GM21515 (cell line): Measurements from ENCODE around the gene TBC1D14.

ENCODE experiments used
- ATAC-seq: cut with Tn5 transposase; IDR thresholded peaks from one replicate; pipeline ENCODE4 v1.9.1; 2021; ENCODE audit not compliant: unreplicated experiment

Gene TBC1D14

DNA sequence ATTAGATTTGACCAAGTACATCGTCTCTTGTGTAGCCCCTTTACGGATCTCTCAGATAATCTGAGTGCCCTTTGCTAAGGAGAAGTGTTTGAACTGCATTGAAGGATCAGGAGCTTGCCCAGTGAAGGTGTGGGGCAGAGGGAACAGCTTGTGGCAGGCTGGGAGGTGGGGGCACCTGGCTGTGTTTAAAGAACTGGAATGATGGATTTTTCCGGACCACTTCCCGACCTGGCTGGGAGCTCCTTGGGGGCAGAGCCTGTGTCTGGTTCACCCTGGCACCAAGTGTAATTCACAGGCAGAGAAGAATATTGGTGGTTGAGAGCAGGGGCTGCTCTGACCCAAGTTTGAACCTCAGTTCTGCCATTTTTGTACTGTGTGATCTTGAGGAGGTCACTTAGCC, 18.5 kb downstream of the TBC1D14 start:
- ATAC-seq, result no peak

DNA sequence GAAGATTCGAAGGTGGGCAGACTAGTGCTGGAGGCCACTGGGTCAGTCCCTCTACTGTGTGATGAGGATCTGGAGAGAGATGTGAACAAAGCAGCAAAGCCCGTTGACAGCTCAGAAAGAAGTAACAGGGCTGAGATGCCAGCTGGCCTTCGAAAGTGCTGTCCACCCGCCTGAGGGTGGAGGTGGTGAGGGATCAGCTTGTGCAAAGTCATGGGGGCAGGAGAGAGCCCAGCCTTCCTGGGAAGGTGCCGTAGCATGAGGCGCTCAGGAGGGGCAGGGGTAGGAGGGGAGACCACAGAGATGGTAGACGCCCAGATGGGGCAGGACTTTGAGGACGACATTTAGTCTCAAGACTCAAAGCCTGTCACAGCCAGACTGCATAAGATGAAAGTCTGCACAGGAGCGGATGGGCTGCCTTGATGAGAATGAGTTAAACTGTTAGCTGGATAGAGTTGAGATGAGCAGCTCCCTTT, 19.7 kb downstream of the TBC1D14 start:
- ATAC-seq, result no peak

DNA sequence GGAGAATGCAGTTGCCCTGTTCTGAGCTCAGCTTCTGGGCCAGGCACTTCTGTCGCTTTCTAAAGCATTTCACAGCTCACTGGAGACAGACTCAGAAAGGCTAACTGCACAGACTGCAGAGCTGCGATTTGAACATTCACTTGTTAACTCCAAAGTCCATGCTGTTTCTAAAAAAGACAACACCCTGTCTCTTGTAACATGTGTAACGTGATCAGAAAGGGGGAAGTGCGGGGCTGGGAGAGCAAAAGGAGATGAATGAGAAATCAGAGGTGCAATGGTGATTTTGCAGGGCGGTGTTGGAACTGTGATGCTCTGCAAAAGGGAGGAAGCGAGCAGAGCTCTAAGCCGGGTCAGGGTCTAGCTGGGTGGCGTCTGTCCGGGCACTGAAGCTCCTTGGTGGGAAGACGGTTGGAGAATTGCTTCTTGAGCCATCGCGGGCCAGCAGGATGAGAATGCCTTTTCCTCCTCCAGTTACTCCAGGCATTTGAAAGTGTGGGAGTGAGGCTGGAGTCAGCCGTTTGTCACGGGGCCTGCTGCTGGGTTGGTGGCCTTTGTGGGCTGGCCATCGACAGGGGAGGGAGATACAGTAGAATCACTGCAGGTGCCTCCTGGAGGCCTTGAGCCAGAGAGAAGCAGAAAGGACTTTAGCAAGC, 20.3 kb downstream of the TBC1D14 start:
- ATAC-seq, result no peak

DNA sequence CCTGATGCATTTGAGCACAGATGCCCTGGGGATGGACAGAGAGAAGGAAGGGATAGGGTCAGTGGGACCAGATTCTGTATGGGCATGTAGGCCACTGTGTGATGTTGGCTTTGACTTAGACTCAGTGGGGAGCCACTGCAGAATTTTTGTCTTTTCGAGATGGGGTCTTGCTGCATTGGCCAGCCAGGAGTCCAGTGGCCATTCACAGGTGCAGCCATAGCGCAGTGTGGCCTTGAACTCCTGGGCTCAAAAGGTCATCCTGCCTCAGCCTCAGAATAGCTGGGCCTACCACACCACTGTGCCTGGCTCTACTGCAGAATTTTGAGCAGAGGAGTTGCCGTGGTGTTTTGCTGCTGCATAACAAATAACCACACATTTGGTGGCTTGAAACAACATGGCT, 22.8 kb downstream of the TBC1D14 start:
- ATAC-seq, result no peak

DNA sequence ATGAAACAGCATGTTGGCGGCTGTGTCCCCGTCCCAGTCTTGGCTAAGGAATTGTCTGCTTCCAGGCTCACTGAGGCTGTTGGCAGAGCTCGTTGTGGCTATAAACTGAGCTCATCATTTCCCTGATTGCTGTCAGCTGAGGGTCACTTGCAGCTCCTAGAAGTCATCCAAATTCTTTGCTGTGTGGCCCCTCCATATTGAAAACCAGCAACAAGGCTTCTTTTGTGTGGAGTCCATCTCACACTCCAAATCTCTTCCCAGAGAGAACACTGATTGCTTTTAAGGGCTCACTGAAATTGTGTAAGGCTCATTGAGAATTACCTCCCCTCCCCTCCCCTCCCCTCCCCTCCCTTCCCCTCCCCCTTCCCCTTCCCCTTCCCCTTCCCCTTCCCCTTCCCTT, 23.3 kb downstream of the TBC1D14 start:
- ATAC-seq, result no peak

DNA sequence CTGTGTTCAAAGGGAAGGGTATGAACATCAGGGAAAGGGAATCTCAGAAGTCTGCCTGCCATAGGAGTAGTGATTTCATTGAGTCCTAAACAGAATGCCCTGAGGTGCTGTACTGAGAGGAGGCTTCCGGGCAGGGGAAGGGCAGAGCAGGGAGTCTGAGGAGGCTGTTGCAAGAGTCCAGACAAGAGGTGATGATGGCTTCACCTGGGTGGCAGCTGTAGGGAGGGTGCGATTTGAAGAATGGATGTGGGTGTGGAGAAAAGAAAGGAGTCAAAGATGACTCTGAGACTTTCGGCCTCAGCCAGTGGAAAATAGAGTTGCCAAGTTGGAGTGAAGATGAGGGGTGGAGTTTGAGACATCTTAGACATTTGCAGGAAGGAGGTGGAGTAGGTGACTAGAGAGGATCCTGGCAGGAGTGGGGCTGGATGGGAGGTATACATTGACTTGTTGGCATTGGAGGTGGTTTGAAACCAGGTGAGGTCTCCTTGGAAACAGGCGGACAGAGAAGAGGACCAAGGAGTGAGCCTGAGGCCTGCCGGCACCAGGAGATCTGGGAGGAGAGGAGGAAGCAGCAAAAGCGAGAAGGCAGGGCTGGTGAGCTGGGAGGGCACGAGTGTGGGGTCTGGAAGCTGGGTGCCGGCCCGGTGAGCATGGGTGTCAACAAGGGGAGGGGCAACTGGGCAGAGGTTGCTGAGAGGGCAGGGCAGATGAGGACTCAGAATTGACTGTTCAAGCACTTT, 24.2 kb downstream of the TBC1D14 start:
- ATAC-seq, result no peak

DNA sequence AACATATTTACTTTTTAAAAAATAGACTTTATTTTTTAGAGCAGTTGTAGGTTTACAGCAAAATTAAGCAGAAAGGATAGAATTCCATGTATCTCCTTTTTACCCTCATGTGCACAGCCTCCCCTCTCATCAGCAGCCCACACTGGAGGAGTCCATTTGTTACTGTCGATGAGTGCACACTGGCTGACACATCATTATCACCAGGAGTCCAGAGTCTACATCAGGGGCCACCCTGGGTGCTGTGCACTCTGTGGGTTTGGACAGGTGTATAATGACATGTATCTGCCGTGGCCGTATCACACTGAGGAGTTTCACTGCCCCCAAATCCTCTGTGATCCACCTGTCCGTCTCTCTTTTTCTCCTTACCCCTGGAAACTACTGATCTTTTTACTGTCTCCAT, 26.3 kb downstream of the TBC1D14 start:
- no peak for ATAC-seq

DNA sequence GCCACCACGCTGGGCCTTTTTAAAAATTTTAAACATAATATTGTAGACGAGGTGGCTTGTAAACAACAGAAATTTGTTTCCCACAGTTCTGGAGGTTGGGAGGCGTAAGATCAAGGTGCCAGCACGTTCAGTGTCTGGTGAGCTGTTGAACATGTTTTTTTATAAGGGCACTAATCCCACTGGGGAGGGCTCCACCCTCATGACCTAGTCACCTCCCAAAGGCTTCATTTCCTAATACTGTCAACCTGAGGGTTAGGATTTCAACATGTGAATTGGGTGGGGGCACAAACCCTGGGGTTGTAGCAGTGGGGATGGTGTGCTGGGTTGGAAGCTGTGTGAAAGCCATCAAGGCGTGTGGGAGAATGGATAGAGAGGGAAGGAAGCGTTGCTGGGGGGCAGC, 27.6 kb downstream of the TBC1D14 start:
- no peak for ATAC-seq

DNA sequence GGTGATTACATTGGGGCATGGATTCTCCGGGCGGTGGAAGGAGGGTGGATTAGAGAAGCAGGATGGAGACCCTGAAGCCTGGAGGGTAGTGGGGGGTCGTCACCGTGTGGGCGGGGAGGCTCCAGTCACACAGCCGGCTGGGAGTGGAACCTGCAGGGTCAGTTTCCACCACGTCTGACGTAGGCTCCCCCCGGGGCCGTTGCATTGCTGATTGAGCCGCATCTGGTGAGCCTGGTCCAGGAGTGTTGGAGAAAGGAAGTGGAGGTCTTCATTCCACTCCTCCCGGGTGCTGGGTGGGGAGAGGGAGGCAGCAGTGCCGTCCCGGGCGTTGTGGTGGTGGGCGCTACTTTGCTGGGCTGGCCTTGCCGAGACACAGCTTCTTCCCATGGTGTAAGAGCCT, 28.1 kb downstream of the TBC1D14 start:
- no peak for ATAC-seq

DNA sequence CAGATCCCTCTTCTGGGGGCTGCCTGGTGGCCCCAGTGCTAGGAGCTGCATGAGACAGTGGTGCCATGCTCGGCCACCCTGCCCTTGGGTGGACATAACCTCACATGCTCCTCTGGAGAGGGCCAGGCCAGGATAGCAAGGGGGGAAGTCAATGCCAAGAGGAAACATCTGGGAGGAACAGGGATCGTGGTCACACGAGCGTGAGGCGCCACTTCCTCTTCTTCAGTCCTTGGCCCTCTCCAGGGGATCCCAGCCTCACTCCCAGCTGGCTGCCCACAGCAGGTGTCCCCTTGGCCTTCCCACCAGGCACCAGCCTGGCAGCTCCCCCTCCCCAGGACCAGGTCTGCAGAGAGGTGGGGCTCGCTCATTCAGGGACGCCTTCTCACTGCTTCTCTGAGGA, 28.6 kb downstream of the TBC1D14 start:
- no peak for ATAC-seq

DNA sequence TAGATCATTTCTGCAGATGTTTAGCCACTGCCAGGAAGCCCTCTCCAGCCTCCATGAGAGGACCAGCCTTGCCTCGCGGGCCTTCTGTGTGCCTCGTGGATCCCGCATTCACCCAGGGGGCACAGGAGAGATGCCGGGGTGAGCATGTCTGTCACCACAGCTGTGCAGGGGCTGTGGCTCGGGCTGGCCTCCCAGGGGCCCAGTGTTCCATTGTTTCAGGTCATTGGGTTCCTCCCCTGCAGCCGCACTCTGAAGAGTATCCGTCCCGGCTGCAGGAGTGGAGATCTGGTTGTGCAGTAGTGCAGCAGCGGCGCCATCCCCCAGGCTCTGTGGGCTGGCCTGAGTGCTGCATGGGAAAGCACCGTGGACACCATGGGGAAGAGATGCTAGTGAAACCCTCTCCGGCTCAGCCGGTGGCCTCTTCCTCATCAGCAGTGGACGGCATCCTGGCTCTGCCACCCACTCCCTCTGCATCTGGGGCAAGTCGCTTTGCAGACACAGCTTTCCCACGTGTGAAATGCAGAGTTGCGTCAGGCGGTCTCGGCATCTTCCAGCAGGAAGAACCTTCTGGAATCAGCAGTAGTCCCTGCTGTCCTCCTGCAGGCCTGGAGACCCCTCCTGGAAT, 29.1 kb downstream of the TBC1D14 start:
- ATAC-seq, result no peak

DNA sequence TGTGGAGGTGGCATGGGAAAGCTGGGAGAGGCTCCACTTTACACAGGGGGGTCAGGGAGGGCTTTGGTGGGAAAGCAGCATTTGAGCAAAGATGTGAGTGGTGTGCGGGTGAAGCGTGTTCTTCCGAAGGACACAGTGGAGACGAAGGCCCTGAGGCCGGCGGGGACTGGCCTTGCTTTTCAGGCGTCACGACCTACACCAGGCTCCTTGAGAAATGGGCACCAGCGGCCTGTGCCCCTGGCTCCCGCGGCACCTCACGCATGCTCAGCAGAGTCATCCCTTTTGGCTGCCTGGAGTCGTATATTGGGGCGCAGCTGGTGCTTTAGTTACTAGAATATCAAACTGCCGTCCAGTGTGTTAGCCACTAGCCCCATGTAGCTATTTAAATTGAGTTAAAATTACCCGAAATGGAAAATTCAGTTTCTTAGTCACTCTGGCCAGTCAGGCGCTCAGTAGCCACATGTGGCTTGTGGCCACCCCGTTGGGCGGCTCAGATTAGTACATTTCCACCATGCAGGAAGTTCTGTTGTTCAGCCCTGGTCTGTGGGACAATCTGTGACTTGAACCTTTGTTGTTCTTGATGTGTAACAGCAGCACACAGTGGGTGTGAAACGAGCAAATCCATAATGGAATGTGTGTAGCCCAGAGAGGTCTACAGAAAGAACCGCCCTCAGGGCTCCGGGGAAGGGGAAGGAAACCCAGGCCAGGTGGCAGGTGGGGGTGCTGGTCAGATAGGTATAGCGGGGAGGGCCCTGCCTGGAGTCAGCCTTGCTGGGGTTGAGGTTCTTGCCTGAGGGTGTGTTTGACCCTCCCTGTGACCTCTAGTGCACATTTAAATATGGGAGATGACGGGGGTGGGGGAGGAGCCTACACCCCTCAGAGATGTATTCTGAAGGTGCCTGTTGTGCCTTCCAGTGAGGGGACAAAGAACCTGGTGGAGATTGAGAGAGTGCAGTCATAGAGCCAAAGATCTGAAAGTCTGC, 30.4 kb downstream of the TBC1D14 start:
- no peak for ATAC-seq

DNA sequence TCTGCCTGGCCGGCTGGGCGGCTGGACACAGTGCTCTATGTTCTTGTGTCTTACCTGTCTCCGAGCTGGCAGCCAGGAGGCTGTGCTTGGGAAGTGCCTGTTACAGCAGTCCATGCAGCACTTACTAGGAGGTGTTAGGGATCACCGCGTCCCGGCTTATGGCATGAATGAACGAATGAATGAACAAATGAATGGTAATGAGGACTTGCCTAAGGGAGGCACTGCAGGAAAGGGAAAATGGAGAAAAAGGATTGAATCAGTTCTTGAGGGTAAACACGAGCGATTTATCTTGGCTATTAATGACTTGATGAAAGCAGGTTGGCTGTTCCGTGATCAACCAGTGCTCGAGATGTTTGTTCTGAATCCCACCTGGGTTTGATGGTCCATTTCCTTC, 31.1 kb downstream of the TBC1D14 start:
- no peak for ATAC-seq

DNA sequence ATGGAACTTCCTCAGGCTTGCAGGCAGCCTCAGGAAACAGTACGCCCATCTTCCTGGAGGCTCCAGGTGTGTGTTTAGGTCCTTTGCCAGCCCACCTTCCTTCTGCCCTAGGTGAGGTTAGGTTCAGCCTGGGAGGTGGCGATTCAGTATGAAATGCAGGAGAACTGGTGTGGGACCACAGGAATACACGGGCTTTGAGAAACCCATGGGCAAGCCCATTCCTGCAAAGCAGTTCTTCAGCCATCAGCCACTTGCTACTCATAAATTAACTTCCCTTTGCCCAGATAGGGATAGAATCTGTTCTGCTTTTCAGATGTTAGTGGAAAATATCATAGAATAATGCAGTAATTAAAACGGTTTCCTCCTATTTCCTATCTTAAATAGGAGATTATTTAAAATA, 32.2 kb downstream of the TBC1D14 start:
- ATAC-seq, result peak; percentile 18

DNA sequence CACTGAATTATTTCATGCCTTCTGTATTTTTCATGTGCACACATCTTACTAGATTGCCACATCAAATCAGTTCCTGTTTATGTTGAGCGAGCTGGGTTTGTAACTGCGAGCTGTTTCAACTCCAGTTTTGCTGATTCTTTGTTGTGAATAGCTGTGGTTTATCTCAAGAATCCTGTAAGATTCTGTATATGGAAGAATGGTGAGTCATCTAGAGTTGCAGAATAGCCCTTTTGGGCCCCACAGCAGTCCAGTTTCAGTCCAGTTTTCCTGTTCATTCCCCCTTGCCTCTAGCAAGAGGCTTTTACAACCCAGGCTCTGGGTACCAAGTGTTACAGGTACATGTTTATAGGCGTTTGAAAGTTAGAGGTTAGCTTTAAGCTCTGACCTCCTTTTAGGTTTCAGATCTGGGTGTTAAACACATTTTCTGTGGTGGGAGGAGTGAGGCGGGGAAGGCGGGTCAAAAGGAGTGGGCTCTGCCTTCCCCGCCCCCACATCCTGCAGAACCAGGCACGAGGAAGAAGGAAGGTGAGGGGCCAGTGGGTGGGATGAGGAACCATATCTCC, 32.7 kb downstream of the TBC1D14 start:
- ATAC-seq, result peak; percentile 60

DNA sequence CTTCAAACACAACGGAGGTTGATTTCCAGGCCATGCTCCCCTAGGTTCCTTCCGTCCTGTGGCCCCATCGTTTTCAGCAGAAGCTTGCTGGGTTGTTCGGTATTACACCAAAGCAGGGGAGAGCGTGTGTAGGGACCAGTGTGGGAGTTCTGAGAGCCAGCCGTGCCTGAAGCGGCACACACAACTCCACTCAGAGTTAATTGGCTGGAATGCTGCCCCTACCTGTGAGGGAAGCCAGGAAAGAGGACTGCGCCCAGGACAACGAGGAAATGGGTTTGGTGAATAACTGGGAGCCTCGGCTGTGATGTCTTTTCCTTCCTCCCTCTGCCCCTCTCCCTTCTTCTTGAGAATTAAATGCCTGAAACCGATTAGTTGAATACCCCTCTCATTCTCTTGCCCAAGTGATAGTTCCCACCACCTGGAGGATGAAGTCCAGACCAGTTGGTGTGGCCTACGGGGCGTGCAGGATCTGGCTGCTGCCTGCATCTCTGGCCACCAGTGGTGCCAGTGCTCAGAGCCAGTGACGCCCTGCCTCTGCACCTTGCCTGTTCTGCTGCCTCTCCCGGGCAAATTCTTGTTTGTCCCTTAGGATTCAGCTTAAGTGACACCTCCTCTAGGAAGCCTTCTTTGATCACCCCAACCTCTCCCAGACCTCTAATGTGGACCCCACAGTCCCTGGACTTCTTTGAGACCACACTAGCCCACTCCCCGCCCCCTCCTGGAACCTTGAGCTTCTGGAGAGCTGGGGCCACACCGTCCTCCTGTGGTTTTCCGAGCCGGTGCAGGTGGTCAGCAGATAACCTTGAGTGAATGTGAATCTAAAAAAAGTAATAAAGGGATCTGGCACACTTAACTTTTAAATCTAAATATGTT, 33.6 kb downstream of the TBC1D14 start:
- no peak for ATAC-seq

DNA sequence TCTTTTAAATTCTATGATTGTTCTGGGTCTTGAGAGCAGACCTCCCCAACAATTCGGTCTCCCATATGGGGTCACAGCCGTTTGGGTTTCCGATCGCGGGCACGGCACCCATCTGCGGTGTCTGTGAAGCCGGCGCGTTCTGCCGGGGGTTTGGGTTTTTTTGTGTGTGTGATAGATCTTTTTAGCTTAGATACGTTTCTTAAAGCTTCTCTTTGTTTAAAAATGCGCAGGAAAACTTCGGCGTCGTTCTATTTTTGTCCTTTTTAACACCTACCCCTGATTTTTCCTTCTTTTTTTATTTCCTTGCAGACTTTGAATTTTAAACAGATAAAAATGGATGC, 34.2 kb downstream of the TBC1D14 start:
- no peak for ATAC-seq

DNA sequence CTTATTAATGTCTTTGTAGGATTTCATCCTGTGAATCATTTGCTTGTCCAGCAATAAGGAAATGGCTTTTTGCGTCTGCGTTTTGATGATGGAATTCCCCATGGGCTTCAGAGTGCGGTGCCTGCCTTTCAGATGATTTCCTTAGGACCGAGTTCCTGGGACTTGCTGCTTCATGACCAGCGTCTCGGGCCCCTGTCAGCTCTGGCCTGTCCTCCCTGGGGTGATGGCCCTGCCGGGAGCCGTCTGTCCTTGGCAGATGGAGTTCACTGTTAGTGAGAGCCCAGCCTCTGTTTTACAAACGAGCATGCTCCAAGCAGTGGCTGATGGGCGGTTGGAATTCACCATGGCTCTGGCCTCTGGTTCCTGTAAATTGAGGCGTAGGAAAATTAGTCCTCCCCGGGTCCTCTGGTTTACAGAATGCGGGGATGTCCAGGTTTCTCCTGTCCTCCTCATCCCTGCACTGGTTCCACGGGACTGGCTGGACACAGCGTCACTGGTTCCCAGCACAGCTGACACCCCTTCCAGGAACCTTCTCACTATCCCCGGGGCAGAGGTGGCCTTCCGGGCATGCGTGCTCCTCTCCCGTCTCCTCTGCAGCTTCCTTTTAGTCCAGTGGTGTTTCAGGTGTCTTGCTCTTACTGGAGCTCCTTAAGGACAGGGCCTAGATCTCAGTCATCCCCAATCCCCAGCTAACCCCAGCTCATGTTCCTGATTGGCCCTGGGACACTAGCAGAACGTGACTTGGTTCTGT, 34.9 kb downstream of the TBC1D14 start:
- no peak for ATAC-seq

DNA sequence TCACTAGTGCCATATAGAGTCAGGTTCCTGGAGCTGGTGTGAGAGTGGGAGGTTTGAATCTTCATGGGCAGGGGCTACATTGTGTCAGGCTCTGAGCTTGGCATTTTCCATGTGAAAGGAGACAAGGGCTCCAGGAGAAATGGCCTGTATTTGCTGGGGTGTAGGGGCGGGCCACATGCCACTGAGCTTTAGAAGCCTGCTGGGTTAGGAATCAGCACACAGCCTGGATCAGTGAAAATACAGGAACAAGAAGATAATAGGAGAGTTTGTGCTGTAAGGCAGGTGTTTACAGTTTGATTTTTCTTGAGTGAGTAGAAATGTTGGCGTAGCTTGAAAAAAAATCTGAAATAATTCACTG, 35.4 kb downstream of the TBC1D14 start:
- no peak for ATAC-seq
